ENCODE results near the gene NME7.
"Not testable (repeated sequence)": the region's sequence is repeated elsewhere in the genome, so short reads cannot be mapped to it uniquely, and the experiment has no call there.

NME7 gene

DNA sequence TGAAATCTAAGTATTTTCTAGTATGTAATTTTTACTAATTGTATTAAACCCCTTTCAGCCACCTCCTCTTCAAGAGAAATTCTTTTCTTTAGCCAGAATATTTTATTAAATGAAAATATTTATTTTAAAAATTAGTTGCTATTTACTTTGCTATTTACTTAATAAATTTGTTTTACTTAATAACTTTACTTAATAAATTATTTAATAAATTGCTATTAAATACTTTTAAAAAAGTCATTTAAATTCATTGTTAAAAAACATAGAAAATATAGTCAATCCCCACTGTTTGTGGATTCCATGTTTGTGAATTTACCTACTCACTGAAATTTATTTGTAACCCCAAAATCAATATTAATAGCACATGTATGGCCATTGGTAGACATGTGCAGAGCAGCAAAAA, 155.5 kb downstream of the NME7 start:
- no peak for DNase-seq

DNA sequence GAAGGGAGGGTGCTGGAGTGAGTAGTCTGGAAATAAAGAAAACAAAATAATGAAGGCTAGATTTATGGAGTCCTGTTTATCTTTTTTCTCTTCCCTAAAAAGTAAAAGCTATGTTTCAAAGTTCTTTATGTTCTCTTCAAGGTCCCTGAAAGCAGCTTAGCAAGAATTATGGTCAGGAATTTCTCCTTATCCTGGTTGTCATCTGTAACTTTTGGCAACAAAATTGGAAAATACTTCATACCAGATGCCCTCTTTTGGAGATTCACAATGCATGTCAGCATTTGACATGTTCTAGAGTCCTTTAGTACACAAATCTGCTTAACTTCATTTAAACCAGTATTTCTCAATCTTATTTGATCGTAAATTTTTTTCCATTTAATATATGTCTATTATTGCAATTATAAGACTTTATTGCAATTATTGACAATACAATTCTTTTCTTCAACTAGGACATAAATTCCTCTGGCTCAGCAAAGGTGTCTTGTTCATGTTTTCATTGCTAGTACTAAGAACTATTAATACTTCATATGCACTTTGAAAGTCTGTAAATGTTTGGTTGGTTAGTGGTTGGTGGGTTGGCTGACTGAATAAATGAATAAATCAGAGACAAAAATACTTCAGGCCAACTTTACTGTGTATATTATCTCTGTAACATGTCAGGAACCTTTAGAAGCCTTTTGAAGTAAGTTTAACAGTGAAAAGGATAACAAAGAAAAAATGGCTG, 159.6 kb downstream of the NME7 start:
- no peak for DNase-seq

DNA sequence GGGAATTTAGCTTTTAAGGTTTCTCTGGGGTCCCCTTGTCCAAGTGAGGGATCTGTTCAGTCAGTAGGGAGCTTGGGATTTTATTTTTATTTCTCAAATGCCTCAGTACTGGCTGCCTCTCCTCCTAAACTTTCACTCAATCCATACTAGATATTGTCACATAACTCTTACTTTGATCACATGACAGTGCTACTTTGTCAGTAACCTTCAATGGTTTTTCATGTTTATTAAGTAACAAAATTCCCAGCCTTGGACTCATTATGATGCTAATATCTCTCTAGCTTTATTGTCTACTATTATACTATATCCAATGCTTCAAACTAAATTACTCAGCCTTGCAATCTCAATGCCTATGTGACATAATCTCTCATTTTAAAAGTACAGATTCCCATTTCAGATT, 163.4 kb downstream of the NME7 start:
- no peak for DNase-seq

DNA sequence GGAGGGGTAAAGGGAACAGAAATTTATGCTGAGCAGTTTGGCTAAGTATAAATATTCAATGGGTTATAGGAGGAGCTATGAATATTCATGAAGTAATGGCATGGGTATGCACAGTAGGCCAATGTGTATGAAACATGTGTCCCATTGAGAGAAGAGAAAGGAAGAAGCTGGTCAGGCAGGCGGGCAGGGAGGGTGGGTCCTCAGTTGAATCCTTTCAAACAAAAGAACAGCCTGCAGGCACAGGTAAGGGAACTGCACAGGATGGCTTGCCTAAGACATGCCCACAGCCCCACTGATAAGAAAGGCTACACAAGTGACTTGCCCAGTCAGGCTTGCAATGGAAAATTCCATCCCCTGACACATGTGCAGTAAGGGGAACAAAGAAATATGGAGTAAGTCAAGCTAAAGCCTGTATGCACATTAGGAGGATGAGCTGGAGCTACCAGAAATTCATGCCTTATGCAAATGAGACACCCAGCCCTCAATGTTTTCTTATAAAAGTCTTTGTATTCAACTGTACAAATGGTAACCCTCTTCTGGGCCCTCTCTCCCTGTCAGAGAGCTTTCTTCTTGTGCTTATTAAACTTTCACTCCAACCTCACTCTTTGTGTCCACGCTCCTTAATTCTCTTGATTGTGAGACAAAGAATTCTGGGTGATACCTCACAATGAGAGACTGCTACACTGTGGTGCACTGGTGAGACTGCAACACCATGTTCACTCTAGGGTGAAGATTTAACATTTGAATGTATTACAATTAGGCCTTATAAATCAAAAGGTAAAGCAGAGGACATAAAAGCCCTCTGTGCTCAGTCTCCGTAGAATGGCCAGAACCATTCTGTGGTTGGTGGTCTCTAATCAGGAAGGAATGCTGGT, 164.6 kb downstream of the NME7 start:
- DNase-seq: no peak

DNA sequence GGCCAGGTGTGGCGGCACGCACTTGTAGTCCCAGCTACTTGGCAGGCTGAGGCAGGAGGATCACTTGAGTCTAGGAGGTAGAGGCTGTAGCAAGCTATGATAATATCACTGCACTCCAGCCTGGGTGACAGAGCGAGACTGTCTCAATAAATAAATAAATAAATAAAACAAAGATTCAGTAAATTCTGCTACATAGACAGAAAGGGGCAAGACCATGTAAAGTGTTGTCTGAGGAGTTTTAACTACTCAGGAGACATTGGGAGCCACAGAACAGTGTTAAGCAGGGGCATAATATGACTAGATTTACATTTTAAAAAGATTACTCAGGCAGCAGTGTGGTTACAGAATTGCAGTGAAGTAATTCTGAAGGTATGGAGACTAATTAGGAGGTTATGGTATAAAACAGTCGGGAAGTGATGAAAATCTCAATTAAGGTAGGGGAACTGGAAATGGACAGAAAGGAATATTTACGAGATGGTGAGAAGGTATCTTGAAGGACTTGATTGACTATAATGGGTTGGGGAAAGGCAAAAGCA, 166.4 kb downstream of the NME7 start:
- no peak for DNase-seq

DNA sequence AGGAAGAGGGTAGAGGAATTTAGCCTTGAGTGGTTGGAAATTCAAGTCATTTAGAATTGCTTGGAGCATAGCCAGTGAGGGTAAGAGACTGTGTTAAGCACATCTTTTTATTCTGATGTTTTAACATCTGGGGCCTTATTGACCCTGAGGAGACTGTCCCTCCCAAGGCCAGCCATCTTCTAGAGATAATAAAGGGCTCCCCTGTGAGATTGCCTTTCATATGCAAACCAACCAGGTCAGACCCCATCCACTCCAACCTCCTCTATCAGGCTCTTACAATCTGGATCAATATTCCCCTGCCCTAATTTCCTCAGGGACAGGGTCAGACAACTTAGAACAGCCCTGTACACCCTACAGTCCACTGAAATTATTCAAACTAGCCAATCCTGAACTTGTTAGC, 167.3 kb downstream of the NME7 start:
- no peak for DNase-seq

DNA sequence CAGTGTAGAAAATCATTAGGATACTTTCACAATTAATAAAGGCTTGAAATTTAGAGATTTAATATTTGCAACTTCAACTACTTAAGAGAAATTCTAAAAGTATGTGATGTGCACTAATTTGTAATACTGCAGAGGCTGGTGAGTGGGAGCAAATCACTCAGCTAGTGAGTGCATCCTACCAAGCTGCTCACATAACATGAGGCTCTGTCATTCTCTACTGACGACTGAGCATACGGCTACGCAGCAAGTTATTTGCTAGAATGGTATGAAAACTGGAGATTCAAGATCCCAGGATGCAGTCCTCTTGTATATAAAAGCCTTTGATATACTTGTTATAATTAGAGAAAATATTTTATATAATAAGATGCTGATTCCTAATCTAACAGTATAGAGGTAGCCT, 171.0 kb downstream of the NME7 start:
- DNase-seq: no peak

DNA sequence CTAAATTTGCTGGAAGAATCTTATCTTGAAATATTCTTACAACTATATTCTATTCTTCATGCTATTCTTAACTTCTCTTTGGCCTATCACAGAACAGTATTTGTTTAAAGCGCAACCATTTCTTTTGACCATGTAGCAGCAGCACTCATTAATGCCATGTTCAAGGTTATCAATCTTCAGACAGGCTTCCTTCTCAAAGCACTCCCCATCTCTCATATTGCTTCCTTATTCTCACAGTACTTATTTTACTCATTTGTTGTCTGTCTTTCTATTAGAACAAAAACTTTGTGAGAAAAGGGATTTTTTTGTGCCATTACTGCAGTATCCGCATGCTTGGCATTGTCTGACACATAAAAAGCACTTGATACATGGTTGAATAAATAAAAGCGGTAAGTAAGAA, 171.4 kb downstream of the NME7 start:
- DNase-seq: no peak

DNA sequence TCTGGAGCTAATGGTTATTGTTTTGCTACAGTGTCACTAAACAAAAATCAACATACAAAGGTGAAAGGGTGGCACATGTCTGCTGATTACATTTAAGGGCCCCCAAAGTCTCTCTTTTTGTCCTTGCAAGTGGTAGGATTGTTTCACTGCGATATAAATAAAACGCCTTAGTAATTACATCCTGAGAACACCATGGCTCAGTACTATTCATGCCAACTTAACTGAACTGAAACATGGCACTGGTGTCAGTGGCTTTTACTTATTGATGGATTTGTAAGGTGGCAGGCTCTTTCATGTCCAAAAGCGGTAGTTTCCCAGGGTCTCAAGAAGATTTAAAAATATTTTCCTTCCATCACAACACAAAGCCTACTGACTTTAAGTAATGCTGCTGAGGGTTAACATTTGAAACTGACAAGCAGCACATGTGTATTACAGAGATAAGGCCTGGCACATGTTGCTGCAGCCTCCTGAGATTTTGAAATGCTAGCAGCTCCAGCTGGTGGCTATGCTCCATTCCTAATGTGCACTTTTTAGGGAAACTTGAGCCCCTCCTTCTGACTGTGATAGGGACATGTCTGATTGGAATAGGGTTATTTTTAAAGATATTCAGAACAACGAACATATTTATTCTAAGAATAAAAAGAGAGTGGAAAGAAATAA, 174.3 kb downstream of the NME7 start:
- peak; percentile 25 for DNase-seq

DNA sequence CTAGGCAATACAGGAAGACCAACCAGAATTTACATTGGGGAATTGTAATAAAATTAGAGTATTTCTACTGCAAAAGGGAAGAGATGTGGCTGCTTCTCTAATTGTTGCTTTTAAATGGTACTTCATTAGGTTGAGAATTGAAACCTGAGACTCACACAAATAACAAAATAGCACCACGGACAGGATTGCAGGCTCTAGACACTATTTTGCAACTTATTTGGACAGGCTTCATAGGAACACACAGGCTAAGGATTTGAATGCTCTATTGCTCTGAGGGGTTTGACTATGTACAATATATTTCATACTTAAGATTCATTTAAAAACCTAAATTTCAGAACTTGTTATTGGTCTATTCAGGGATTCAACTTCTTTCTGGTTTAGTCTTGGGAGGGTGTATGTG, 181.5 kb downstream of the NME7 start:
- DNase-seq: no peak

DNA sequence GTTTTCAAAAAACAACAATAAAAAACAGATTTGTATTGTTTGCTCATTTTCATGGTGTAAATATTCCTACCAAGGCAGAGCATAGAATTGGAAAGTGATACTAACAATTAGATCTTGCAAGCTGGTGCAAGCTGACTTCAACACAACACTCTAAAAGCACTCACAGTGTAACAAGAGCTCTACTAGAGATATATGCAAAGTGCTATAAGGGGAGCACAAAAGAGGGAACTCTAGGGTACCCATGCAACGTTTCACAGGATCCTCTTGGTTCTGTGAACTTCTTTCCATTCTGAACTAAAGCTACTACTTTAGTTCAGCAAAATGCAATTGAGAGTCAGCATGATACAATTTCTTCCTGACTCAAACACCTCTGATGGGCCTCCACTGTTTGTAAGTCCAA, 182.8 kb downstream of the NME7 start:
- DNase-seq: no peak

DNA sequence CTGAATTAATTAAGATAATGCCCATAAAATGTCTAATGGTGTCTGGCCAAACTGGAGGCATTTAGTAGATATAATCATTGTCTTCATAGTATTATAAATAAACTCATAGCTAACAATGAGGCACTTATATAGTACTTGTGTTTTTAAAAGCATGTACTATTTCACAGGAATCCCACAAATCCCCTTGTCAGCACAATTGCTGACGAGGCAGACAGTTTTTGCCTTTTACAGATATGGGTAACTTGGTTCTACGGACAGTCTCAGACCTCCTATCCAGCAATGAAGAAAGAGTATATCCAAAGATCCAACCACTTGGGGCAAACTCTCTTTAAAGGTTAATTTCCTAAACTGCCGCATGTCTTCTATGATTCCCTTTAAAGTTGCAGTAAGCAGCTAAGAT, 187.4 kb downstream of the NME7 start:
- DNase-seq: no peak

DNA sequence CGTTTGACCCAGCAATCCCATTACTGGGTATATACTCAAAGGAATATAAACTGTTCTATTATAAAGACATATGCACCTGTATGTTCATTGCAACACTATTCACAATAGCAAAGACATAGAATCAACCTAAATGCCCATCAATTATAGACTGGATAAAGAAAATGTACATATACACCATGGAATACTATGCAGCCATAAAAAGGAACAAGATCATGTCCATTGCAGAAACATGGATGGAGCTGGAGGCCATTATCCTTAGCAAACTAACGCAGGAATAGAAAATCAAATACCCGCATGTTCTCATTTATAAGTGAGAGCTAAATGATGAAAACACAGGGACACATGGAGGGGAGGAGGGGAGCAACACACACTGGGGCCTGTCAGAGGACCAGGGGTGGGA, 188.2 kb downstream of the NME7 start:
- DNase-seq: not testable (repeated sequence)

DNA sequence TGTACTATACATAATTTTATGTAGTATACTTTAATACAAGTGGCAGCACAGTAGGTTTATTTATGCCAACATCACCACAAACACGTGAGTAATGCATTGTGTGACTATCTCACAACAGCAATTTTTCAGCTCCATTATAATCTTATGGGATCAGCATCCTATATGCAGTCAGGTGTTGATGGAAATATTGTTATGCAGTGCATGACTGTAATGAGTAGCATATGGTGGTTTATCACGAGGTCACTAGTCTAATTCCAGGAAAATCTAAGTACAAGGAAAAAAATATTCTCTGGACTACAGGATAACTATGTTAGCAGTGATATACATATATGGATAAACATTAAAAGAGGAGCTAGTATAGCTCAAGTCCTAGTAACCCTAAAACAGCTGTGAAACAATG, 192.1 kb downstream of the NME7 start:
- no peak for DNase-seq

DNA sequence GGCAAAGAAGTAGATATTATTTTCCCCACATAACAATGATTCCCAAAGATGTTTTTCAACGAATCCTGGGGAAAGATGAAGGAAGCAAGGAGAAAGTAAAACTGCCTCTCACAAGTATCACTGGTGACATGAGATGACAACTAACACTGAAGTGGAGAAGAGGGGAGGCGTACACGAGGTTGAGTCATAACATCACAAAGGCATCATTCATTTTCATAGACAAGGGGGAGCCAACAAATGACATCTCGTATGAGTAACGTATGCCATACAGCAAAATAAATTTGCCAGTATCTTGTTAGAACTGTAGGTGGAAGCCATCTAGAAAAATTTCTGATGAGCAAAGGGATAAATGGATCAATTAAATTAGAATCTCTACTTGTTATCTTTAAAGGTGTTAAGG, 204.5 kb downstream of the NME7 start:
- no peak for DNase-seq

DNA sequence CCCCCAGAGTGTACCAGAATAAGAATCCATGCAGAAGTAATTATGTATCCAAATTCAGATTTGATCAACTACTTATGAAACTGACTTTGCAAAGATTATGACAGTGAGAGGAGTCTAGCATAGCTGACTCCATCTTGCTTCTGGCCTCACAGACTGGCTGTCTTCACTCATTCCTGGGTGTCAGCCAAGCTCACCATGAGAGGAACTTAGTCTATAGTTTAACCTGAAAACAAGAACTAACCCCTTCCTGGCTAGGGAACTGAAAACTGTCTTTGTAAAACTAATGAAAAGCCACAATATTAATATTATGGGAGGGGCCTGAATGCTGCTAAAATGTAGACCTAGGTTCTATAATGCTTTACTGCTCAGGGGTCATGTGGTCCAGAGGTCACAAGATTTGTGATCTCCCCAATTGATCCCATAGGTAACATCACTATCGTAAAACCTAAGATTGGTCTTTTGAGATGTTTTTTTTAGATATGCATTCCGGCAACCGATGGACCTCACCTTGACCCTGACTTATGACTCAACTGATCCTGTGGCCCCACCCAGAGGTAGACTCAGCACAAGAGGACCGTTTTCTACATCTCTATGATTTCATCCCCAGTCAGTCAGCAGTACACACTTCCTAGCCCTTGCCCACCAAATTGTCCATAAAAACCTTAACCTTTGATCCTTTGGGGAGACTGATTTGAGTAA, 206.0 kb downstream of the NME7 start:
- DNase-seq: no peak

DNA sequence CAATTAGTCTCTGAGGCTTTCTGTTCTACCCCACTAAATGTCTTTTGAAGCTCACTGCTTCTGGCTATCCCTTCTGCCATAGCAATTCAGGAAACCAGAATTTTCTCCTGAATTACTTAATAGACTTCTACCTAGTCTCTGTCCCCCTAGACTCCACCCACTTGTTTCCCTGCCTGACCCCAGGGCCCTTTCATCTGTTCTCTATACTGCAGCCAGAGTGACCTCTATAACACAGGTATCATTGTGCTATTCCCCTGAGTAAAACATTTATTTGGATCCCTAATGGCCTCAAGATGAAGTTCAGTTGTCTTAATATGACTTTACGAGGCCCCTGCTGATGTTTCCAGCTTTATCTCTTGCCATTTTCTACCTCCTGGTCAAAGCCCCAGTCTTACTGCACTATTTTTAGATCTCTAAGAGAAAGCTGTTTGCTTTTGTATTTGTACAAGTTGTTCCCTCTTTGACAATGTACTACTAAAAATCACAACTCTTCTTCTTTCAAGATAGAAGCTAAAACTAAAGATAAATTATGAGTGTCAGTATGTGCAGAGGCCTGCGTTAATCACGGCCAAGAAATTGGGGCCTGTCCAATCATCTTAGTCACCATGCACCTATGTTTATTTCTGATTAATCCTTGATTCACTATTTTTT, 206.6 kb downstream of the NME7 start:
- peak; percentile 77 for DNase-seq

DNA sequence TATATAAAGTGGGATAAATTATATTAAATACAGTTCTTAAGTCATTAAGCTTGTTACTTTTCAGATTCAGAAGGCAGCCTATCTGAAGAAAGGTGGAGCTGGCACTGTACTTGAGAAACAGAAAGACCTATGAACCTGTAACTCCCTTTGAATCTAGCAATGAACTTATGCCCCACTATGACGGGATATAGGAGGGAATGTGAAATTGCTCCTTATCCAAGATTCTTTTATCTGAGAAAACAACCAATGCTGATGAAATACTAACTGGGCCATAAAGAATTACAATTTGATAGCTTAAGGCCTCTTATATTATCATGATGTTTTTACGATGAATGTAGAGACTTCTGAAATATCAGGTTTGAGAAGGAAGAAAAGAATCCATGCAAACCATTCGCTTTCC, 211.0 kb downstream of the NME7 start:
- DNase-seq: no peak

DNA sequence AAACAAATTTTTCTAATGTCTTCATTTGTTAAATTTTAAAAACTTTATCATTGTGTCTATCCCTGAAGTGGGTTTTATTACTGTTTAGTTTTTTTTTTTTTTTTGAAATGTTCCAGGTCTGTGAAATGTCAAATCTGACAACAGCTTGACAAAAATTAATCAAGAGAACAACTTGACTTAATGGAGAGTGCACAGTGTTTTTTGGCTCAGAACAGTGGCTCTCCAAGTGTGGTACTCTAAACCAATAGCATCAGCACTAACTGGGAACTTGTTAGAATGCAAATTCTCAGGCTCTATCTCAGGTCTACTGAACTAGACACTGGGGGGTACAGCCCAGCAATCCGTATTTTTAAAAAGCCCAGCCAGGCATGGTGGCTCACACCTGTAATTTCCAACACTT, 211.9 kb downstream of the NME7 start:
- DNase-seq: no peak

DNA sequence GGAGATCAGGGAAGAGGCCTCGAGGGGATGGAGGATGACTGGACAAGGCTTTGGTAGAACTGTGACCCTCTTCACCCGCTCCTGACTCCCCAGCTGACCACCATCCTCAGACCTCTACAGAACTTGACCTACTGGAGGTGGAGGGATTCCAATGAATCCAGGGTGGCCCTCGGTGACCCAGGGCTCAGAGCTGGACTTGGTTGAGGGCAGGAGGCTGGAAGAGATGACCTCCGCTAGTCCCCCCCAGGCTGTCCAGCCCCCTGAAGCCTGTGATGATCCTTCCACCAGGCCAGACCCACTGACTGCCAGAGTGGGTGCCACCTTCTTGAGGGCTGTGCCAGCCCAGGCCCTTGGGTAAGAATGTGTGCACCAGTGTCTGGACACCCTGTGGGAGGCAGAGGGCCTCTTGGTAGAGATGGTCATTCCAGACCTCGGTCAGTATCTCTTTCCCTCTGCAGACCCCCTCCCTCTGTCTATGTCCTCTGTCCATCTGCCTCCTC, 216.2 kb downstream of the NME7 start:
- DNase-seq: no peak

DNA sequence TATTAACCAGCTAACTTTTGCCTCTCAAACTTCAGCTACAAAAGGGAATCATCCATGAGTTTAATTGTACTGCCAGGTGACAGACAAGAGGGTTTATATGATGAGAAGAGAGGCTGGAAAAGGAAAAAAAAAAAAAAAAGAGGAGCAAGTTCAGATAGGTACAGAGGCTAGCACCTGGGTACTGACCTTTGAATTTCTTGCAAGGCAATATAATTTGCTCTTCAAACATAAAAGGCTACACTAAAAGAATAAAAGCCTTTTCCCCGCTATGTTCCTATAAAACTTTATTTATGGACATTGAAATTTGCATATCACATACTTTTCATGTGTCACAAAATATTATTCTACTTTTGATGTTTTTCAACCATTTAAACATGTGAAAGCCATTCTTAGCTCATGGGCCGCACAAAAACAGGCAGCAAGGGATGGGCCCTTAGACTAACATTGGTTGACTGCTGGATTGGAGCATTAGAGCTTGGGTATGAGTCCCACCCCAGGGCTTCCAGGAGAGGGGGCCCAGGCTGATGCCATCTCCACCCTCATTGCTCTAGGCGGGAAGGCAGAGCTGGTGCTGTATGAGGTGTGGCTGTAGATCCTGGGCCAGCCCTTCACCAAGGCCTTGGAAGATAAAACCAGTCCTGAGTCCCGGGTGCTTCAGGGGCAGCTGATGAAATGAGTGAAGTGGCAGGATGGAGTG, 216.8 kb downstream of the NME7 start:
- no peak for DNase-seq

All from NCI-H82 (cell line).